C4-2B (cell line): Measurements from ENCODE around the gene ADARB2.

ENCODE experiments used
- CTCF ChIP-seq: fragments of 450-650 bp; conservative IDR thresholded peaks from 2 replicates; pipeline ENCODE4 v1.5.1; 2017; ENCODE audit warnings: mild to moderate bottlenecking
- ZFX ChIP-seq: fragments of 450-650 bp; IDR thresholded peaks from 2 replicates; pipeline ENCODE4 v1.6.1; 2017

GRCh38 chr10:1626835-1627234 is 110.5 kb downstream of the ADARB2 start:
- TF ChIP-seq CTCF (no peak), ZFX (no peak)
